Fibroblast of skin of left quadriceps (primary cell): ENCODE results near the gene OVCH2.
"Not testable (repeated sequence)": the region's sequence is repeated elsewhere in the genome, so short reads cannot be mapped to it uniquely, and the experiment has no call there.

Experiments used
- DNase-seq, 2 experiments: peaks; one replicate each; pipeline ENCODE4 v3.0.0-alpha.2; 2013; ENCODE audit warnings: low read depth in 2 of 2

OVCH2 gene

DNA sequence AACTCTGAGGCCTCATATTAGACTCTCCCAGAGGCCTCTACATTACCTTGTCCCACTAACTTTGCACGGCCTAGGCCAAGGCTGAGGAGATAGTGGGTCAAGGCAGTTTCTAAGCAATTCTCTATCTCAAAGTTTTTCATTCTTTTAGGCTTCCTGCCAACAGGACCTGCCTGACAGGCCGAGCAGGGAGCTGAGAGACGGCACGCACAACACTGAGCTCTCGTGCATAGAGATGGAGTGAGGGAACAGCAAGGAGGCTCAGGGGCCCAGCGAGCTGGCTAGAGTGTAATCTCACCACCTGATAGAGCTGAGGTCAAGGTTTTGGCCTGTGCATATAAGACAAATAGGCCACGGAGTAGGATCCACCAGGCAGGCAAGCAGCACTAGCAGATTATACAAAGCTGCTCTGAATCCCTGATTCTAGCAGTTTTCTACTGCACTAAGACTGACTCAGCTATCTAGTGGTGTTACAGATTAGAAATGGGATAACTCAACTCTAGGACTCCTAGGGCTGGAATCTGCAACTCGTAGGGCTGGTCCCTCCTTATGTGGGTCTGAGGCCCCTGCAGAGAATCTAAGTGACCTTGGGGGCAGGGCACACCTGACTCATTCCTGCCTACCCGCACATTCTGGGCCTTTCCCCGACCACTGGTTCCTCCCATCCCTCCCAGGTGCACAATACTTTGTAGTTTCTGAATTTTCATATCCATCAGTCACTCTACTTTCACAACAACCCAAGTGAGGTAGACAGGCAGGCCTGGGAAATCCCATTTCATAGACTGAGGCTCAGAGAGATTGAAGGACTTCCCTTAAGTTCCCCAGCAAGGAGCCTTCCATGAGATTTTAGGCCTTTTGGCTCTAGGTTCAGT lies 34.7 kb downstream of the OVCH2 start:
- no peak for DNase-seq

DNA sequence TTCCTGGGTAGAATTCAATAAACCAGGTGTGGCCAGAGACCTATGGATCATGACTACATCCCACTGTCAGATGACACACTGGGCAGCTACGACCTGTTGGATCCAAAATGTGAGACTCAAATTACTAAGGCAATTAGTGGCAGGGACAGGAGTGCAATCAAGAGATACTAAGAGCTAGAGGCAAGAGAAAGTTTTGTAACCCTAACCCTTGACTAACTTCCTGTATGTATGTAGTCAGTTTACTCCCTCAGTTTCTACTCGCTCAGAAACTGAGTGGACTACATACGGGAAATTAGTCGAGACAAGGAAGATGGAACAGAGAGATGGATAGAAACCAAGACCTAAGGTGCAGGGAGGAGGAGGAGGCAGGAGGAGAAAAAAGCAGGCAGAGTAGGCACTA lies 35.6 kb downstream of the OVCH2 start:
- DNase-seq = no peak

DNA sequence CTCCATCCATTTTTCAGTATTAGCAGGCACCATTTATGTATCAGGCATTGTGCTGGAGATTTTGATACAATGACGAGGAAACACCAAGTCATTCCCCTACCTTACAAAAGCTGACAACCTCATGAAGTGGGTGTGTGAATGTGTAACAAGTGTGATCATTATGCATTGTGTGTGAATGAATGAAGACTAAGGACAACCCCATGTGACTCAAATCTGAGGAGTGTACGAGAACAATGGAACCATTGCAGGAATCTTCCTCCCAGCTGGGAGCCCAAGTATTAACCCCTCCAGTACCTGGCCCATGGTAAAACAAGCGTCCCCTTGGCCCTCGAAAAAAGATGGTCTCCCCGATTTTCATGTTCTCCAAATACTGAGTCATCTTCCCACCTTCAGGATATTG lies 37.4 kb downstream of the OVCH2 start:
- DNase-seq = no peak

DNA sequence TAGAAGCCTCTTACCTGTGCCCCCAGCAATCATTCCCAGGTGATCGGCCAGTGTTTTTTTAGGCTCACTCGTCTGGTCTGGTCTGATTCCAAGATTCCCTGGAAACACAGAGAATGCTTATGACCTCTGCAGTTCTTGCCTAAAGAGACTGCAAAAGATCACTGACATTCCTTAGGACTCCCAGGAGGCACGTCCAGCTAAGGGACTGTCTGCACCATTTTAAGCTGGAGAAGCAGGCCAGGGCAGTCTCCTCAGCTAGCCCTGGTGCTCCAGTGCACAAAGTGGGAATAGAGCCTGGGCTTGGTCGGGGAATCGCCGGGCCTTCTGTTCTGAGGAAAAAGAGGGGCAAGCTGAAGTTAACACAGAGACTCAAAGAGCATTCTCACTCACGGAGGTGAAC lies 37.8 kb downstream of the OVCH2 start:
- no peak for DNase-seq

DNA sequence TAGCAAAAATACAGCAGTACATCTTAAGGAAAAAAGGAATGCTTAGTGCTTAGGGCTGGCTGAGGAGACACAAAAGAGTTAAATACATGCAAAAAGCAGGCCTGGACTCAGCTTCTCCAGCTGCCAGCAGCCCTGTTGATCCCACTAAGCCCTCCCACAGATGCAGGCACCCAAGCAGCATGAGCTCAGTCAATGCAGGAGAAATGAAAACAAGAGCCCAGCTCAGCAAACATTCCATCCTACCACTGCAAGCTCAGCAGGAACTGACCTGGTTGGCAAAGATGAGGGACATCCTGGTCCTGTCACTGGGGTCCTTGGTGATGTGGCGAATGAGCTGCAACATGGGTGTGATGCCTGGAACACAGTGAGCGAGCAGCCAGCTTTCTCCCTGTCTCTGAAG lies 38.8 kb downstream of the OVCH2 start:
- no peak for DNase-seq

DNA sequence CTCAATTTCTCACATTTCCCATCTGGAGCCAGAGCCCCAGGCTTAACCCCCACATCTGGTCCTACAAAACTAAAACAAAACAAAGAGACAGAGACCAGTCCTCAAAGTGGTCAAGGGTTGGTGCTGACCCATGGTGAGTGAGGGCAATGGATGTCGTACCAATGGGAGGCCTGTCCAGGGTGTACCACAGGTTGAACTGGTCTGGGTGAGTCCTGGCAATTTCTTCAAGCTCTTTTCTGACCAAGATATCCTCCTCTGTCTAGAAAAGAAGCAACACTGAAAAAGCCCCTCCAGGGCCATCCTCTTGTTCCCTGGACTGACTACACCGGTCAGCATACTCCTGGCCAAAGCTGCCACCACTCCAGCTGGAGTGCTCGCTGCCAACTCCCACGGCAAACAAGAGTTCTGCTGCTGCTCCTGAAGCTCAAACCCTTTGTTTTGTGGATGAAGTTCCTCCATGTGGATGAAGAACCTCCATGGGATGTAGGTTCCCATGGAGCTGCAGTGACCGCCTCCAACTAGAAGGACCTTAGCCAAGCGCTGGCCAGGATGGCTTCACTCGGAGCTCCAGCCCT lies 39.9 kb downstream of the OVCH2 start:
- no peak for DNase-seq

DNA sequence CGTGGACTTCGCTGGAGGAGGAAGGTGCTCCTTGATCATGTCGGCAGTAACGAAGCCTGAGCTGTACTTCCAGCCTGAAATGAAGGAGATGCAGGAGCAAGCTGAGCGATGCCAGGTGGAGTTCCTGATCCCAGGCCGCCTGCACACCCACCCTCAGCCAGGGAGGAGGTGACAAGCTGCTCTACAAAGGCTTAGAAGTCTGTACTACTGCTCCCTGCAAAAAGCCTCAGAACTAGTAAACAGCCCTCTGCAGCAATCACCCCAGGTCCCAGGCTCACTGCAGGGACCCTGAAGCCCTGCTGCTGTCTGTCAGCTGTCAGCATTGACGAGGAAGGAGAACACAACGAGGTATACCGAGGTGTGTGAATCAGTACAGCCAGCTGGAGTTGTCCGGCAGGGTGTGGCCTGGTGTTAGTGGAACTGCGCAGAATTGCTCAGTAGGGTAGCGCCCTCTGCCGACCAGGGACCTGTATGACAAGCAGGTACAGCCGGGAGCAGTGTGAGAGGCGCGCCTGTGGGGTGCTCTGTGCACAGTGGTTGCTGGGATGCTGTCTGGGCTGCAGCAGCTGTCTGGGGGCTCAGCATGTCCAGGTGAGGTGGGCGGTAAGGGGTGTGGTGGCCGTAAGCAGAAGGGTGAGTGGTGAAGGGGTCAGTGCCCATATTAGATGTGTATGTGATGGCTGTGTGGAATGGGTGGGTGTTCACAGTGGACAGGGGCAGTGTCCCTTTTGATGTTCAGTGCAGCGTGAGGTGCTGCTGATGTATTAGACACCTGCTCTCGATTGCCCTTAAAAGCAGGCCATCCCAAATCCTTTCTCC lies 40.6 kb downstream of the OVCH2 start:
- DNase-seq = no peak

DNA sequence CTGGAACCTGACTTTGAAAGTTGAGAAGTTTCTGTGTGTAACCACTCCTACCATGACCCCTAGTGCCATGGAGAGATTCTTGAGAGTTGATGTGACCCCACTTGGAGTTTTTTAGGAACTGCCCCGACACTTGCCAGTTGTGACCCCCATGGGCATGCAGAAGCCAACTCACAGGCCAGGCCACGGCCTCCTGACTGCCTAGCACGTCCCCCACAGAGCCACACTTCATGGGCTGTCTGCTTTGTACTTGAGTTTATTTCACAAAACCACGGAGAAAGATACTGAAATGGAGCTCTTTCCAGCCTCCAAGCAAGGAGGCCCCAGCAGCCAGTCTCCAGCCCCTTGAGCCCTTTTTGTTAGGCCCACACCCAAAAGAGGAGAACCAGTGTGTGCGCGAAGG lies 41.4 kb downstream of the OVCH2 start:
- no peak for DNase-seq

DNA sequence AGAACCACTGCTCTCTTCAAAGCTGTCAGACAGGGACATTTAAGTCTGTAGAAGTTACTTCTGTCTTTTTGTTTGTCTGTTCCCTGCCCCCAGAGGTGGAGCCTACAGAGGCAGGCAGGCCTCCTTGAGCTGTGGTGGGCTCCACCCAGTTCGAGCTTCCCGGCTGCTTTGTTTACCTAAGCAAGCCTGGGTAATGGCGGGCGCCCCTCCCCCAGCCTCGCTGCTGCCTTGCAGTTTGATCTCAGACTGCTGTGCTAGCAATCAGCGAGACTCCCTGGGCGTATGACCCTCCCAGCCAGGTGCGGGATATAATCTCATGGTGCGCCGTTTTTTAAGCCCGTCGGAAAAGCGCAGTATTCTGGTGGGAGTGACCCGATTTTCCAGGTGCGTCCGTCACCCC lies 42.7 kb downstream of the OVCH2 start:
- not testable (repeated sequence) for DNase-seq

DNA sequence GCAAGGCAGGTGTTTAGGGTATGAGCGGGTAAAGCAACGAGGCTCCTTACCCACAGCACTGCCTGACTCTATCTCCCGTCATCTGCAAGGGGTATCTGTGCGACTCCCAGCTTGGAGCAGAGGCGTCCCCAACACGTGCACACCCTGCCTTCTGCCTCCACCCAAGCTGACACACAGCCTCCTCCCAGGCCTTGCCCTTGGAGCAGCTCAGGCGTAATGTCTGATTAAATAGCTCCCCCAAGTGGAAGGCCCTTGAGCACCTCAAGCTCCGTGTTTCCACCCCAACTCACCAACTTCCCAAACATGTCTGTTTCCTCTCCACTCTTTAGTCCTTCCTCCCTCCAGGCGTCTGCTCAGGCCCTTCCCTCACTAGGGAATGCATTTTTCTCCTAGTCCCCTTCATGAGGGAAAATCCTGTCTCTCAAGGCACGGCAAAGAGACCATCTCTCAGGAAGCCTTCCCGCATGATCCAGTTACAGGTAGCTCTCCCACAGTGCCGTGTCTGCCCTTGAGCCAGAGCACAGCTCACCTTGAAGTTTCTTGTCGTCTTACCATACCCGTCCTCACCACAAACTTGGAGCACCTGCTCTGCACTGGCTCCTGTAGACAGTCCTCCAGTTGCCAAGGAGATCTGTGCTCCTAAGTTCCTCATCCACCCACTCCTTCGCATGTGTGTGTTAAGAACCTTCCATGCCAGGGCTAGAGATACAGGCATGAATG lies 48.8 kb downstream of the OVCH2 start:
- DNase-seq = peak; percentile 31 to 44

DNA sequence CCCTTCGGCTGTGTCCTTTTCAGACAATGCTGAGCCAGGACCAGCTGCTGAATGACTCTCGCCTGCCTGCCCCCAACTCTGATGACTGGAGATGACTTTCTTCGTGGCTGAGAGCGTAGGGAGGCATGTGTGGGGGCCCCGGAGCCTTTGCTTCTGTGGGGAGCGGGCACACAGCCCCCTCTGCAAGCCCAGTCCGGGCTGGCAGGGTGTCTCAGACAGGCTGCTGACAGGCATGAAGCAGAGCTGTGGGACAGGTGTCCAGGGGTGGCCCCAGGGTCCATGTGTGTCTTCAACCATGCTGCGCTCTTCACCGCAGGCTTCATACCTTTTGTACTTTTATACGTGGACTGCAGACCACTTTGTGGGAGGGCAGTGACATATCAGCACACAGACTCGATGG lies 49.6 kb downstream of the OVCH2 start:
- DNase-seq = no peak

DNA sequence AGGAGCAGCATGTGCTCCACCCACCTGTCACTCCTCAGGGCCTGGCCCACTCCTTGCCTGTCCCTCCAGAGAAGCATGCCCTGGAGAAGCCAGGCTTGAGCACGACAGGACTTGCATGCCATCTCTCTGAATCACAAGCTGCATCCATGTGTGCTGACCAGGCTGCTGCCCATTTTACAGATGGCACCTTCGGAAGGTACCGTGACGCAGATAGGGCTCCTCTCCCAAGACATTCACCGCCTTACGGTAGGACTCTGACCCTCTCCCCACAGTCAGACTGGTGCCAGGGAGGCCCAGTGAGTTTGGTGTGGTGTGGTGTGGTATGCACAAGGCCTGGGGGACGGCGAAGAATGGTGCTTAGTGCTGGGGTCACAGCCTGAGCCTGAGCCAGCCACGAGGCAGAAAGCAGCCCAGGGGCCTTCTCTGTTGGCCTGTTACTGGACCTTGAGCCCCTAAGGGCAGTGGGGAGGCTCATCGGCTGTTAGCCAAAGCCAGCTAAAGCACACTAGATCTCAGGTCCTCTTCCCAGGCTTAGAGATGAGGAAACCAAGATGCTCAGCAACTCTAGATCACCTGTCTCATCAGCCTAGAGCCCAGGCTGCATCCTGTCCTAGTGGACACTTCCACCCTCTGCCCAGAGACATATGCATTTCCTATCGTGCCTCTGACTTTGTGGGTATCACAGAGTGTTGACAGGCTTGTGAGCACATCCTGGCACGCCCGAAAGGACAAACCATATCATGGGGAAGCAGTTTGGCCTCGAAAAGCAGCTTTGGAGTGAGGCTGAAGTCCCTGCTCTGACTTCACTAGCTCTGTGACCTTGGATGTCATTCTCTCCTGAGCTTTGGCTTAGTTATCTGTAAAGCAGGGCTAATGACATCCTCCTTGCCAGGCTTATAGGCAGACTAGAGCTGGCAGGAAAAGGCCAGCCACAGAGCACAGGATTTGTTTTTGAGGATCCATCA lies 50.7 kb downstream of the OVCH2 start:
- no peak for DNase-seq

DNA sequence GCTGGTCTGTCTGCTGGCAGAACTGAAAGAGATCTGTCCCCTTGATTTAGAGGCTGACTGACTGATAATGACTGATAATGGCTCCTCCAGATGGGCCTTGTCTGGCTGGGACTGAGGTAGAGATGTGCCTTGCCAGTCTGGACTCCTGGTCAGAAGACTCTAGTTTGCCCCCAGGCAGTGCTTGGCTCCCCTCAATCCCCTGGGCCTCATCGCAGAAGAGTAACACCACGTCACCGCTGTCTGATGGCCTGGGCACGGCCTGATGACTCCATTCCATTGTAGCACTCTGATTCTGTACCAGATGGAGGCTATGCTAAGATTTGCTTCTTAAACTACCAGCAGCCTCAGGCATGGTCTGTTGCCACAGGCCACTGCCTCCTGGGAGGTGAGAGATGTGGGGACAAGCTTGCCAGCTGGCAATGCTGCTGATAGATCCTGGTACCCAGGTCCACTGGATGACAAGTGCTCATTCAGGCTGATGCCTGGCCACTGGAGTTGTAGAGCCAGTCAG lies 52.0 kb downstream of the OVCH2 start:
- no peak for DNase-seq

DNA sequence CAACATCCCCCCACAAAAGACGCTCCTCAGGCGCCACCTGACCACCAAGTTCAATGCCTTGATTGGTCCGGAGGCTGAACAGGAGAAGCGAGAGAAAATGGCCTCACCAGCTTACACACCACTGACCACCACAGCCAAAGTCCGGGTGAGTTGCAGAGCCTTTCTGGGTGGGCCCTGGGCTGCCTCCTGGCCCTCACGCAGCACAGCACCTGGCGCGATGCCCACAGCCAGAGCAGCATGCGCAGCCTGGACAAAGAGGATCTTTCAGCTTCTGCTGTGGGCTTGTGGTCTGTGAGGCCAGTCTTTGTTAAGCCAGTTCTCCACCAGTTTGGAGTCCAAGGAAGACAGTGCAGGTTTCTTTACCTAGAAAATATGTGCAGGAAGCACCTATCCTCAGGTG lies 54.6 kb downstream of the OVCH2 start:
- DNase-seq = no peak

DNA sequence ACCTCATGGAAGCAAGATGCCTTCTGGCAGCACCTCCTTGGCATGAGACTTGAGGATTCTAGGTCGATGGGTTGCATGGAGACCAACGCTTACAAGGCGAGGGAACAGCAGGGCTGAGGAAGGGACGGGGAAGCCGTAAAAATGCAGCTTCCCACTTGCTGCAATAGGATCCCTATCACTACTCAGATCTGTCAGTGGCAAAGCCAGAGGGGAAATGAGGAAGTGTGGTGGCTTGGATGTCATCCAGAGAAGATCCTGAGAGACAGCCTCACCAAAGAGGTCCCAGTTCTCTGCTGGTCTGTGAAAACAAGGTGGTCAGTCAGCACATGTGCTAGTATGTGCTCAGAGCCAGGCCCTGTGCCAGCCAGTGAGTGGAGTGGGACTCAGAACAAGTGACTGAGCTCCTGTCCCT lies 55.1 kb downstream of the OVCH2 start:
- peak in 1 of 2 experiments; percentile 10 for DNase-seq

DNA sequence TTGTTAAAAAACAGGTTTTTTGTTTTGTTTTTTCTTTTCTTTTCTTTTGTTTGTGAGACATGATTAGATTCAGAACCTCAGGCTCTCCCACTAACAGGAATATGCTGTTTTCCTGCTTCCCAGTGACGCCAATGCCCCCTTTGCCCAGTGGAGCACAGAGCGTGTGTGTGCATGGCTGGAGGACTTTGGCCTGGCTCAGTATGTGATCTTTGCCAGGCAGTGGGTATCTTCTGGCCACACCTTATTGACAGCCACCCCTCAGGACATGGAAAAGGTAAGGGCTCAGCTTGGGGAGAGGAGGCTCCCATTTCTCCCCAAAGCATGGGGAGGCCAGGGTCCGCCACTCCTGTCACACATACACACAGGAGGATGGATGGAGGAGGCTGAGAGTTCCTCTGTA lies 58.0 kb downstream of the OVCH2 start:
- no peak for DNase-seq

DNA sequence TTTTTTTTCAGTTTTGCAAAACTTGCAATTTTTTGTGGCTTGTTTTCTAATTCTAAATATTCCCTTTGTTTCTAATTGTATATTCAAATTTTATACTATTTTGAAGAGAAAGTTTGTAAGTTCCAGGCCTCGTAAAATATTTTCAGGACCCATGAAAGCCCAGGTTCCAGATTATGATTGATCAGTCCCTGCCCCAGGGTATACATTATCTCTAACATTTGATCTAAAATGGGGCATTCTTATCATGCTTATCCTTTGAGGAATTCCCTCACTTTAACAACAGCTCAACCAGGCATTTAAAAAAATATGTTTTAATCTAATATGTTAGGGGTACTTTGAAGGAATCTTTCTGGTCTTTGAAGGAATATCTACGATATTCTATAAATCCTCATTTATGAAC lies 59.4 kb downstream of the OVCH2 start:
- DNase-seq = no peak

DNA sequence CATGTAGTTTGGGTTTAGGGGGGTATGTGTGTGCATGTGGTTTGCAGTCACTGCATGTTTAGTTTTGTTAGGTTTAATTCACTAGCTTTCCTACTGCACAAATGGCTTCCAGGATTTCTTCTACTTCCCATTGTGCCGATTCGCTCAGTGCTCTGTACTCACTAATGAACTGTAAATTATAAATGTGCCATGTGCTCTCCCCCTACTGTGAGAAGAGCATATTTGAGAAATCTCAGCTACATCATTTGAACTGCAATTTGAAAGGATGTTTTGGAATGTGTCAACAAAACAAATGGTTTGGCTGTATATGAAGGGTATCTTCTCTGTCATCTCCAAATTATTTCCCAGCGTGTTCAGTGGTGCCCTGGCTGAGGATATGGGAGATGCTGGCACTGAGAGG lies 61.1 kb downstream of the OVCH2 start:
- DNase-seq = no peak

DNA sequence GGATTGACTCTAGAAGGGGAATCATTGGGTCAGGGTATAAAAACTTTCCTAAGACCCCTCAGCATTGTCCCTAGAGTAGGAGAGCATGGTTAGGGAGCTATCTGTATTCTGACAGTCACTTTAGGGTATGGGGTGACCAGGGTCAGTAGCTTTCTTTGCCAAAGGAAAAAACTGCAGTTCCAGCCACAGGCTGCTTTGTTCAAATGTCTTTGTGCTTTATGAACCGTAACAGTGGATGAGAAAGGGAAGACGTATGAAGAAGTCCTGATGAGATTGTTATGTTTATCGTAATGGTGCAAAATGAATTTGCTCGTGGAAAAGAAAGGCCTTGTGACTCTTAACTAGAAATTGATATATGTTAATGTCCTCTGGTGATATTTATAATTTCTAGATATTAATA lies 63.0 kb downstream of the OVCH2 start:
- DNase-seq = no peak

DNA sequence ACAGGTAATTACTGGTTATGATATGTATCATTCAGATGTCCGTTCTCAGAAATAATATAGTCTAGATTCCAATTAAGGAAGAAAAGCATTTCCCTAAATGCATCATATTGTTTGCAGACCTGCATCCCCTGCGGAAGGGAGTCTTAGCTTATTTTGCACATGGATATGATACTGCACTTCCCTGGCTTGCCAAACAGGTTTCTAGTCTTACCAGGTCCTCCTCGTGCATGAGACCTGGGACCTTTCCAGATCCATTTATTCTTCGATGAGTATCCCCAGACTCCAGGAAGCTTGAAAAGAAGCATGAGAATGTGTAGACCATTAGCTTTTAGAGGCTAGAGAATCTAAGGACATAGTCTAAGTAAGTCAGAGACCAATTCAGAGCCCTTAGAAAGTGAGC lies 63.5 kb downstream of the OVCH2 start:
- DNase-seq = no peak

DNA sequence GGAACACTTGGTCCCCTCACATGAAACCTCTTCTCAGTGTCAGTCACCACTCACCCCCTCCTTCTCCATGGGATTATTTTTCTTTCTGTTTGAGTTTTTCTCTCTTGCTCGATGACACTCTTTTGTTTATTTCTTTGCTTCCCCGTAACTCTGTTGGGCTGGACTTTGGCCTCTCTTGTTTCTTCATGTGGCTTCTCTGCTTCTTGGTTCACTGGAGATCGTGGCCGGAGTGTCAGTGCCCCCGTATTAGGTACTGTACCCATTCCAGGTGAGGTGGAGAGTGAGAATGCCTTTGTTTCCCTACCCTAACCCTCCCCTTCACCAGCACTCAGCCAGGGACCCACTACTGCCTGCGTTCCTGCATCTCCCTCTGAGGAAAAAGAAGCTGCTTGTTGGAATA lies 65.5 kb downstream of the OVCH2 start:
- DNase-seq = no peak
